NB4 (cell line): ENCODE data around the gene FAM83D.

ENCODE experiments used
- MYC ChIP-seq: IDR thresholded peaks from 2 replicates; pipeline ENCODE4 v1.6.1; 2011; ENCODE audit warnings: low read depth, low read length
- POLR2A ChIP-seq: IDR thresholded peaks from 2 replicates; pipeline ENCODE4 v1.6.1; 2011; ENCODE audit warnings: mild to moderate bottlenecking; ENCODE audit not compliant: insufficient read length; ENCODE audit errors: extremely low read depth
- TF ChIP-seq, protein P1 (sequence below): IDR thresholded peaks from one replicate; pipeline ENCODE4 v1.5.1; 2012; ENCODE audit warnings: low read depth, low read length
- TF ChIP-seq, protein P2 (sequence below): IDR thresholded peaks from 2 replicates; pipeline ENCODE4 v1.6.1; 2011; ENCODE audit warnings: low read depth, low read length

DNA sequence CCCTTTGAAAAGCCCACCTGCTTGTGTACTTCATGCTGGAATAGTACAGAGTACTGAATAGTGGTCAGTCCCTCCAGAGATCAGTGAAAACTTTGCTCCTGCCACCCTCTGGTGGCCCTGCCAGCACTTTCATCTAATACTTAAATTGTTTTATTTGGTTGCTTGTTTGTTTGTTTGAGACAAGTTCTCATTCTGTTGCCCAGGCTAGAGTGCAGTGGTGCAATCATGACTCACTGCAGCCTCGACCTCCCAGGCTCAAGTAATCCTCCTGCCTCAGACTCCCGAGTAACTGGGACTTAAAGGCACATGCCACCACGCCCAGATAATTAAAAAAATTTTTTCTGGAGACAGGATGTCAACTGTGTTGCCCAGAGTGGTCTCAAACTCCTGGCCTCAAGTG, 9.1 kb downstream of the FAM83D start:
- TF ChIP-seq, protein P1, sequence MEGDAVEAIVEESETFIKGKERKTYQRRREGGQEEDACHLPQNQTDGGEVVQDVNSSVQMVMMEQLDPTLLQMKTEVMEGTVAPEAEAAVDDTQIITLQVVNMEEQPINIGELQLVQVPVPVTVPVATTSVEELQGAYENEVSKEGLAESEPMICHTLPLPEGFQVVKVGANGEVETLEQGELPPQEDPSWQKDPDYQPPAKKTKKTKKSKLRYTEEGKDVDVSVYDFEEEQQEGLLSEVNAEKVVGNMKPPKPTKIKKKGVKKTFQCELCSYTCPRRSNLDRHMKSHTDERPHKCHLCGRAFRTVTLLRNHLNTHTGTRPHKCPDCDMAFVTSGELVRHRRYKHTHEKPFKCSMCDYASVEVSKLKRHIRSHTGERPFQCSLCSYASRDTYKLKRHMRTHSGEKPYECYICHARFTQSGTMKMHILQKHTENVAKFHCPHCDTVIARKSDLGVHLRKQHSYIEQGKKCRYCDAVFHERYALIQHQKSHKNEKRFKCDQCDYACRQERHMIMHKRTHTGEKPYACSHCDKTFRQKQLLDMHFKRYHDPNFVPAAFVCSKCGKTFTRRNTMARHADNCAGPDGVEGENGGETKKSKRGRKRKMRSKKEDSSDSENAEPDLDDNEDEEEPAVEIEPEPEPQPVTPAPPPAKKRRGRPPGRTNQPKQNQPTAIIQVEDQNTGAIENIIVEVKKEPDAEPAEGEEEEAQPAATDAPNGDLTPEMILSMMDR: no peak
- no peak for TF ChIP-seq MYC
- no peak for TF ChIP-seq POLR2A
- TF ChIP-seq, protein P2, sequence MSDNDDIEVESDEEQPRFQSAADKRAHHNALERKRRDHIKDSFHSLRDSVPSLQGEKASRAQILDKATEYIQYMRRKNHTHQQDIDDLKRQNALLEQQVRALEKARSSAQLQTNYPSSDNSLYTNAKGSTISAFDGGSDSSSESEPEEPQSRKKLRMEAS: no peak
